Measurements from ENCODE around the gene ATP4A.

The ATP4A gene

GRCh38 chr19:35549174-35549788 lies 14.2 kb downstream of the ATP4A start:
- peak; percentile 23 to 52 for DNase-seq

- DNase-seq, result no peak
Measured at GRCh38 chr19:35546532-35546931, 16.9 kb downstream of the ATP4A start.

DNA sequence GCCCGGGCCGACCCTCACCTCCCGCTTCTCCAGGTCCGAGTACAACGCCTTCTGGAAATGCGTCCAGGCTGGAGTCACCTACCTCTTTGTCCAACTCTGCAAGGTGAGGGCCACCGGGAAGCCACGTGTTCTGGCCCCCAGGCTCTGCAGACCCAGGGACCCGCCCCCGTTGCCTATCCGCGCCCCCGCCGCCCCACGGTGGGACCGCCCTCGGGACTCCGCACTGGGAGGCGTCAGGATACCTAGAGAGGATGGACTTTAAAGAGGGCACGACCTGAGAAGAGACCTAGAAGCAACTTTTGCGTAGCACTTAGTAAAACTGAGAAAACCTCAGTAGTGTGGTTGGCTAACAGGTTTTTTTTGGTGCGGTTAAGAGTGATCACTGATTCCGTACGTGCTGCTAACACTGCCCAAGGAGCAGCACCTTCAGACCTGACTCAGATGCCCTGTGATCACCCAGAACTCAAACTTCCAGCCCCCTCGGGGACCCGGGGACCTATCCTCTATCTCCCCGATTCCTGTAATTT lies 17.5 kb downstream of the ATP4A start:
- peak in 1 of 2 experiments; percentile 7 for DNase-seq

- peak; percentile 76 to 88 for DNase-seq
Measured at GRCh38 chr19:35545001-35545854, 18.2 kb downstream of the ATP4A start, which contains the start of gene TMEM147. Gene TMEM147 (plus strand): TSS chr19:35545626. CDS start chr19:35545740, 114 bp downstream.

DNA sequence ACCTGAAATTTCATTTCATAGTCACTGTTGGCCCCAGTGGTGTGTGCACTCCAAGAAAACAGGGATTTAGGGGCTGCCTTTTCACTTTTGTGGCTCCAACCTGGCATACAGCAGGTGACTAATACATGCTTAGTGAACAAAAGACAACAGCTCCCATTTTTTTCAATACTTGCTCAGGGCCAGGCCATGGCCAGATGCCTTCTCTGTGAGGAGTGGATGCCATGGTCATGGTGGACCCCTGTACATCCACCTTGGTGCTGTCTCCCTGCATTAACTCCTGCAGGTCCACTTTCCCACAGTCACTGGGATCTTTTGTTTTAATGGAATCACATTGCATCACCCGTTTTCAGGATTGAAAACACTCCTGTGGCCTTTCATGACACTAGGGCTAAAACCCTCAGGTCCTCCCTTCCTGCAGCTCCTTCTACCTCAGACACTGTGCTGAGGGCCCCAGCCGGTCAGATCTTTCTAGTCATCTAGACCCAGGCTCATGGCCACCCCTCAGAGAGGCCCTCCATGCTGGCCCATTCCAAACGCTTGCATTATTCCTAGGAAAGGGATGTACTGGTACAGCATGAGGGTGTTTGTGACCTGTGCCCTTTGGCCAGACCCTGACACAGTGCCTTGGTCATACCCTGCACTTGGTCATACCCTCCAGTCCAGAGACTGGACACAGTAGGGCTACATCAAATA lies 19.2 kb downstream of the ATP4A start:
- DNase-seq, result no peak

DNA sequence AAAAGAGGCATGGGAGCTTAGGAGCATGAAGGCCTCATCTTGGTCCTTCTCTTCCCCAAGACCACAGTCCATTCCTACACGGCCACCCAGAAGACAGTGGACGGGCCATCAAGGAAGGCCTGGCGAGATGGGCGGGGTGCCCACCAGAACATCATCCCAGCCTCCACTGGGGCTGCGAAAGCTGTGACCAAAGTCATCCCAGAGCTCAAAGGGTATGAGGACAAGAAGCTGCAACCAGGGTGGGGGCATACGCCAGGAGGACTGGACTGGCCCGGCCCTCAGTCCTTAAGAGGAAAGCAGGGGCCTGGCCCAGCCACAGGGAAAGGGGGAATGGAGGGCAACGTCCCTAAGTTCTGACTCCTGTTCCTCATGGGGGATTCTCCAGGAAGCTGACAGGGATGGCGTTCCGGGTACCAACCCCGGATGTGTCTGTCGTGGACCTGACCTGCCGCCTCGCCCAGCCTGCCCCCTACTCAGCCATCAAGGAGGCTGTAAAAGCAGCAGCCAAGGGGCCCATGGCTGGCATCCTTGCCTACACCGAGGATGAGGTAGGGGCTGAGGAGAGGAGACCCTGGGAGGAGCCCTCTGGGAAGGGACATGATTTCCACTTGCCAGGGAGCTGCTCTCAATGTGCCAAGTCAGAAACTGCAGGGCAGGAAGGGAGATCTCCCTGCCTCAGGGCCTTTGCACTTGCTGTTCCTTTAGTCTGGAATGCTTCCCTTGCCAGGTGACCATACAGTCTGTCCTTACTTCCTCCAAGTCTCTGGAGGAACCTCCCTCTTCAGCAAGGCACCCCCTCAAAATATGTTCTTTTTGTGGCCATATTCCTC lies 20.0 kb downstream of the ATP4A start:
- no peak for DNase-seq

DNA sequence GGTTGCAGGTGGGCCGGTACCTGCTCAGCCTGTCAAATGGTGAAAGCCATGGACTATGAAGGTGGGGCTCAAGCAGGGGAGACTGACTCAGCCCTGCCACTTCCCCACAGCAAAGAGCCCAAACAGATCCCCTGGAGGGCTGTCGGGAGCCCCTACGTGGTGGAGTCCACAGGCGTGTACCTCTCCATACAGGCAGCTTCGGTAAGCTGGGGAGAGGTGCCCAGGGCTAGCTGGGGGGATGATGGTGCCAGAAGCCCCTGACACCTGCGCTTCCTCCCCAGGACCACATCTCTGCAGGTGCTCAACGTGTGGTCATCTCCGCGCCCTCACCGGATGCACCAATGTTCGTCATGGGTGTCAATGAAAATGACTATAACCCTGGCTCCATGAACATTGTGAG lies 21.2 kb downstream of the ATP4A start:
- no peak for DNase-seq

DNA sequence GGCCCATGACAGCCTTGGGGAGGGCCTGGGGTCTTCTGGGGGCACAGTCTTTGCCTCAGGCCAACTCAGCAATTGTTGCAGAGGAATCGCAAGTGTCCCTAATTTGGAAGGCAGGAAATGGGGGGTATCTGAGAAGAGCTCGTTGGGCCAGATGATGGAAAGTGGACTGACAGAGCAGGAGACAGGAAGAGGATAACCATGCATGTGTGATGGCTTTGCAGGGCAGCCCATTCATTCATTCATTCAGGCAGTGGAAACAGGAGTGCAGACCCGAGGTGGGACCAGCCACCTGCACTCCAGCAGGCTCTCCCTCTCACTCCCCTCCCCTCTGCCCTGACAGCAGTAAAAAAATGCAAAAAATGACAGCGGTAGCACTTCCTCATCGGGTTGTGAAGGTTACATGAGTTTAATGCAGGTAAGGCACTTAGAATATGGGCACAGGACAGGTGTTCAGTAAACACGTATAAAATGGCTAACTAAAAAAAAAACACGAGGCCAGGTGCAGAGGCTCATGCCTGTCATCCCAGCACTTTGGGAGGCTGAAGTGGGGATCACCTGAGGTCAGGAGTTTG lies 23.0 kb downstream of the ATP4A start:
- no peak for DNase-seq

DNA sequence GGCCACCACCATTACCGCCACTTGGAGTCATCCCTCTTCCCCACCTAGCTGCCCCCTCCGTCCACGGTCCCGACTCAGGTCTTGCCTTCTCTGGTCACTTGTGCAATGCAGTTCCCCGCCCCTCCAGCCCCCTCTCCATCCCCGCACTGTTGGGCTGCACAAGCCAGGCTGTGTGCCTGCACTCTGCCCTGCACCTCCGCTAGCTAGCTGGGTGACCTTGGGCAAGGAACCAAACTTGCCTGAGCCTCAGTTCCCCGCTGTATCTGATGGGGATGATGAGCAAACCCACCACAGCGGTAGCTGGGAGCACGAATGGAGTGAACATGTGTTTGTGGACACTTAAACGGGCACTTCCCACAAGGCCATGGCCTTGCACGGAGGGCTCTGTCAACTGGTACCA lies 23.6 kb downstream of the ATP4A start:
- no peak for DNase-seq

- no peak for DNase-seq
Measured at GRCh38 chr19:35539314-35539713, 24.1 kb downstream of the ATP4A start.

DNA sequence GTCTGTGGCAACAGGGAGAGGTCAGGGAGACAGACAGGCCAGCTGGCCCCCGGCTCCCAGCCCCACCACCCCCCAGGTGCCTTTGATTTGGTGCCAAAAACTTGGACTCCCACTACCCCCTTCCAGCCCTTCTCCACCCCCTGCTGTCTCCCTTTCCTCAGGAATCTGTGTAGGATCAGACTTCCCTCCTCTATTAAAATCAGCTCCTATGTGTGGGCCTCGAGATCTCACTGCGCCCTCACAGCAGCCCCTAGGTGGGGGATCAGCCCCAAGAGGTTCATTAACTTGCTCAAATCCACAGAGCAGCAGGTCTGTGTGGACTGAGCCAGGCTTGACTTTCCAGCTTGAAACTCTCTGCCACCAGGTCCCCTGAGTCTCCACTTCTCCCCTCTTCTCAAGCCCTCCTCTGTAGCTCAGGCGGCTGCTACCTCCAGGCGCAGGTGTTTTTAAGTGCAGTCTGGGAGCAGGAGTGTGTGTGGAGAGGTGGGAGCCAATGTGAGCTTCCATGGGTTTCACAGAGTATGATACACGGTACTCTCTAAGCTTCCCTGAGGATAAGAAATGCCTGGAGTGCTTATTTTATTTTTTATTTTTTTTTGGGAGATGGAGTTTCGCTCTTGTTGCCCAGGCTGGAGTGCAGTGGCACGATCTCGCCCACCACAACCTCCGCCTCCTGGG lies 28.5 kb downstream of the ATP4A start:
- no peak for DNase-seq

DNA sequence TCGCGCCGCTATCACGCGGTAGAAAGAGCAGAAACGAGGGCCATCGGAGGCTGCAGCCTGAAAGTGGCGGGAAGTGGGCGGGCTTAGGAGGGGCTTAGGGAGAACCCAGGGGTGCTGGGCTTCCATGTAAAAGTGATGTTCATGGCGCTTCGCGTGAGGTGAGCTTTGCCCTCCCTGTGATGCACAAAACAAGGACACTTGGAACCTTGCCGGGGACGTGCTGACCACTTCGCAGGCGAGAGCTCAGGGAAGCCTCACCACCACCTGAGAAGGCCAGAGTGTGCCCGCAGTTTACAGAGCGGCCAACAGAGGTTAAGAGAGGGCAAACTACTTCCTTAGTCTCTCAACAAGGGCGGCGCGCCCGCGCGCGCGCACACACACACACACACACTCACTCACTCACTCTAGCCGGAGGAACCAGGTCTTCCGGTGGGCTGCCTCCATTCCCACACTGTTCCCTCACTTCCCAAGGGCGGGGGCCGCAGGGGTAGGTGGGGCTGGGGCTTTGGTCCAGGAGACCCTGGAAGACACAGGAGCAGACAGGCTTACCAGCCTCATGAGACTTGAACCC lies 29.6 kb downstream of the ATP4A start:
- no peak for DNase-seq

GRCh38 chr19:35533201-35533821 lies 30.1 kb downstream of the ATP4A start, which contains the start of gene GAPDHS:
Gene GAPDHS (plus strand): TSS chr19:35533456. CDS start chr19:35533528, 72 bp downstream.
- no peak for DNase-seq

GRCh38 chr19:35531291-35531690 lies 32.2 kb downstream of the ATP4A start:
- no peak for DNase-seq

DNA sequence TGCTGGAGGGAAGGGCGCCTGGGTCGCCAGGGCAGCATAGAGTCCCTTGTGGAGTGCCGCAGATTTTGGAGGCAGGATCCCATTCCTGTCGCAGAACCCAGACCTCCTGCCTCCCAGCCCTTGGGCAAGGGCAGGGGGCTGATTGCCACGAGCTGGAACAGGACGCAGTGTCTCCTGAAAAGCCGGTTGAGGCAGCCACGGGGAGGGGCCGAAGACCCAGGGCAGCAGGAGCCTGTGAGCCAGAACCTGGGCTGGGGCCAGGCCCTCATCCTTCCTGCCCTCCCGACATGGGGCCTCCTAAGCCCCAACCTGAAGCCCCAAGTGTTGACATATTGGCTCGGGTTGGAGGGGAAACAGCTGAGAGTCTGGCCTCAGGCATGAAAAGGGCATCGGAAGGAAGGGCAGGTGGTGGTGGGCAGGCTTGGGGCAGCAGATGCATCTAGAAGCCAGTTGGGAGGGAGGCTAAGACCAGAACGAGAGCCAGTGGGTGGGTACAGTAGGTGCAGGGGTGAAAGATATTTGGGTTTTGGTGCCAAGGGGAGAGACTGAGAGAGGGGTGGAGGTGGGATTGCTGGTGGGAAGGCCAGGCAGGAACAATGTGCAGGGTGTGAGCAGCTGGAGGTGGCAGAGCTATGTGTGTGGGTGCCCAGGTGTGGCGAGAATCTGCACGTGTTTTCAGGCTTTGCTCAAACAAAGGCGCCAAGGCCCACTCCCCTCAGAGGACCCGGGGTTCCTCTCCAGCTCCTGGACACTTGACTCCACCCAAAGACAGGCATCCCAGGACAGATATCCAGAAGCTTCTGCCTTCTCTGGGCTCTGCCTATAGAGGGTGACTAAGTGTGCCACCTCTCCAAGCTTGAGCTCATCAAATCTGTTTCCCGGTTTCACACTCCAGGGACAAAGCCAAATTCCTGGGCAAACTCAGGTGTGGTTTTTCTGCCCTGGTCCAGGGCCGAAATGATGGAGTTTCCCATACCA lies 33.9 kb downstream of the ATP4A start:
- DNase-seq, result no peak

GRCh38 chr19:35528218-35529038 lies 35.0 kb downstream of the ATP4A start, which contains the start of gene SBSN:
Gene SBSN (minus strand): TSS chr19:35528311. CDS start chr19:35528281, 30 bp downstream.
- DNase-seq, result no peak

GRCh38 chr19:35525873-35526272 lies 37.6 kb downstream of the ATP4A start:
- DNase-seq, result no peak

DNA sequence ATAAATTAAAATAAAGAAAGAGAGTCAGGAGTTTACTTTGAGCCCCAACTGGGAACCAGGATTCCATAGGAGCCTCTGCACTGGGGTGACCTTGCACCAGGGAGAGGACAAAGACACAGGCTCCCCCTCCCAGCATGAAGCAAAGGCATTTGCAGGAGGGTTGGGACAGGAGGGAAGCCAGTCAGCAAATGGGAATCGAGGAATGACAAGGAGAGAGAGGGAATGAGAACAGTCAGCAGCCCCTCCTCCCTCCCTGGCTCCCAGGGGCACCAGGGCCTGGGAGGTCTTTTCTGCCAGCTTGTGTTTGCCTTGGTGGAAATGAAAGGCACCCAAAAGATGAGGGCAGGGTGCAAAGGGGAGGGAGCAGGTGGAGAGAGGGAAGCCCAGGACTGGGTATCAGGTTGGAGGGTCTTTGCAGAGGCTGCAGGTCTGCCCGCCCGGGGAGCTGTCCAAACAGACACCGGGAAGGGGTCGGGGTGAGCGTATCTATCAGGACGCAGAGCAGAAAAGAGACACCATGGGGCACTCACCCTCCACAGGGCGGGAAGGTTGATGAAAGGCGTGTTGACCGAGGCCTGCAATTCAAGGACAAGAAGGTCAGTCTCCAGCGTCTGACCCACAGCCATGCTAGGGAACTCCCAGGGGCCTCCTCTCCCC lies 39.1 kb downstream of the ATP4A start:
- DNase-seq, result no peak

Measured in AML-193 (cell line).